ENCODE data around the gene RAB28.

GRCh38 chr4:13323921-13324320, 160.2 kb downstream of the RAB28 start:
- no peak for TF ChIP-seq CTCF (IDR thresholded peaks at IDR 0.05; ENCODE audit: low read length)
- no peak for TF ChIP-seq EZH2 (optimal IDR thresholded peaks at IDR 0.05; ENCODE audit: low read depth, low read length)

Measured in MM.1S (cell line).